Endodermal cell (in vitro differentiated cells): Measurements from ENCODE around the gene LAMA1. TPM values are rescaled to one million over a fixed set of nuclear protein-coding genes. Genes with fewer than 3 reads are reported as not detected.

Experiments used
- DNase-seq: peaks from one replicate; pipeline ENCODE4 v3.0.0-alpha.2; 2017
- H3K27ac ChIP-seq: 2 replicates; pipeline ENCODE4 v1.5.1; 2013; ENCODE audit warnings: mild to moderate bottlenecking, low read depth, low read length, moderate library complexity
- H3K27me3 ChIP-seq: 2 replicates; pipeline ENCODE4 v1.6.1; 2013; ENCODE audit warnings: mild to moderate bottlenecking, low read length, moderate library complexity; ENCODE audit not compliant: insufficient read depth, control insufficient read depth, poor library complexity, severe bottlenecking
- H3K36me3 ChIP-seq: 2 replicates; pipeline ENCODE4 v1.7.0; 2013; ENCODE audit warnings: mild to moderate bottlenecking, low read length, moderate library complexity; ENCODE audit not compliant: control insufficient read depth, insufficient read depth
- H3K4me1 ChIP-seq: one replicate; pipeline ENCODE4 v1.7.0; 2013; ENCODE audit warnings: low read length; ENCODE audit not compliant: control insufficient read depth, insufficient read depth
- H3K4me3 ChIP-seq: 2 replicates; pipeline ENCODE4 v1.5.1; 2013; ENCODE audit warnings: mild to moderate bottlenecking, low read length, moderate library complexity
- H3K9ac ChIP-seq: 2 replicates; pipeline ENCODE4 v1.6.1; 2013; ENCODE audit warnings: mild to moderate bottlenecking, low read length, moderate library complexity; ENCODE audit not compliant: poor library complexity, severe bottlenecking; ENCODE audit errors: extremely low read depth
- H3K9me3 ChIP-seq: 2 replicates; pipeline ENCODE4 v1.6.1; 2013; ENCODE audit warnings: mild to moderate bottlenecking, low read length, moderate library complexity; ENCODE audit not compliant: control insufficient read depth
- H3K27ac Mint-ChIP-seq: 2 replicates; pipeline ENCODE4 v1.8.0; 2020; ENCODE audit warnings: mixed read lengths
- H3K27me3 Mint-ChIP-seq: 2 replicates; pipeline ENCODE4 v1.8.0; 2021; ENCODE audit warnings: mild to moderate bottlenecking, mixed read lengths; ENCODE audit not compliant: insufficient read depth
- H3K36me3 Mint-ChIP-seq: 2 replicates; pipeline ENCODE4 v1.8.0; 2020; ENCODE audit warnings: low read depth, mixed read lengths
- H3K4me1 Mint-ChIP-seq: 2 replicates; pipeline ENCODE4 v1.8.0; 2020; ENCODE audit warnings: mixed read lengths
- H3K4me3 Mint-ChIP-seq: 2 replicates; pipeline ENCODE4 v1.8.0; 2020; ENCODE audit warnings: mild to moderate bottlenecking, moderate library complexity, mixed read lengths
- H3K9me3 Mint-ChIP-seq: 2 replicates; pipeline ENCODE4 v1.8.0; 2020; ENCODE audit warnings: mild to moderate bottlenecking, mixed read lengths
- CTCF ChIP-seq: fragments of 200-600 bp; sonication (generic); conservative IDR thresholded peaks from 2 replicates; pipeline ENCODE4 v1.5.0; 2021; ENCODE audit warnings: antibody characterized with exemption, mild to moderate bottlenecking
- WGBS, 2 experiments: methylation state at CpG; one replicate each; pipeline versions ENCODE4 v1.1.5 to v1.1.7; 2013; ENCODE audit warnings: missing lambda C conversion rate in 2 of 2, mixed read lengths in 1 of 2; ENCODE audit not compliant: insufficient coverage in 1 of 2, insufficient read length in 1 of 2; 5-methylcytosine and 5-hydroxymethylcytosine counted together
- total RNA-seq, 2 donors: library from RNA; stranded (reverse); fragmentation: NEBNext Ultra II Directional in 1 of 2; extraction: Animal tissue kit (Norgen Biotek cat#: 25700) in 1 of 2; gene quantifications; 2 replicates in 1 of 2; 3 replicates in 1 of 2; pipeline ENCODE4 v1.2.1, GENCODE V29; 2021

The LAMA1 gene
- total RNA-seq, 2 donors from 2014 or later, result 198 to 316 TPM

DNA sequence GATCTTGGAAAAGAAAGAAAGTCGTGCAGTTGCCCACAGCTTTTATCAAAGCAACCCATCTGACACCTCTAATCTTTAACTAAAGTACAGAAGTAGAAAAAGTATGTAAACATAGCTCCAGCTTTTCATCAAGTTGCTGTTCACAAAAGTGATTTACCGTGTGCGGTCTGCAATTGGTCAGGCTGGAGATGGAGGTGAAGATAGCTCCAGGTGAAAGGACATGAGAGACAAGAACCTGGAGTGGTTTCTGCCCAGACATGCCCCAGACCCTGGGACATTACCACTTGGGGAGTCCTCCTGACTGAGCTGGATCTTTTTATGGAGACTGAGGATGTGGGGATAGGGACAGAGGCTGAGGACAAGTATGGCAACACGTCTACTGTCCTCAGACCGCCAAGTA, 82.7 kb downstream of the LAMA1 start:
- Mint-ChIP-seq H3K4me3 (no peak overlapping the region), H3K9me3 (no peaks in the 10 kb centered on the region), H3K27me3 (no peaks in the 10 kb centered on the region), H3K36me3 (peaks cover 78% of the 10 kb centered on the region), H3K4me1 (peaks cover 8% of the 10 kb centered on the region), H3K27ac (no peak overlapping the region)
- Histone ChIP-seq H3K4me3 (no peak overlapping the region), H3K36me3 (peaks cover 94% of the 10 kb centered on the region), H3K9ac (no peak overlapping the region), H3K27ac (no peak overlapping the region), H3K9me3 (no peaks in the 10 kb centered on the region), H3K4me1 (no peaks in the 10 kb centered on the region), H3K27me3 (no peaks in the 10 kb centered on the region)
- DNase-seq, result no peak
- TF ChIP-seq CTCF, result no peak
- 82 to 86% methylated on average over 4 to 5 of the region's 5 CpGs for WGBS, 2 experiments

- Histone ChIP-seq H3K27ac (no peak overlapping the region), H3K9me3 (no peaks in the 10 kb centered on the region), H3K9ac (no peak overlapping the region), H3K4me3 (no peak overlapping the region), H3K4me1 (no peaks in the 10 kb centered on the region), H3K27me3 (no peaks in the 10 kb centered on the region), H3K36me3 (peaks cover 96% of the 10 kb centered on the region)
- TF ChIP-seq CTCF, result no peak
- H3K9me3 Mint-ChIP-seq, result no peaks in the 10 kb centered on the region
- H3K4me3 Mint-ChIP-seq, result no peak overlapping the region
- no peak for DNase-seq
- peaks cover 75% of the 10 kb centered on the region for H3K36me3 Mint-ChIP-seq
- H3K27me3 Mint-ChIP-seq, result no peaks in the 10 kb centered on the region
- H3K27ac Mint-ChIP-seq, result no peak overlapping the region
- 80 to 100% methylated on average over 3 of the region's 3 CpGs for WGBS, 2 experiments
- no peaks in the 10 kb centered on the region for H3K4me1 Mint-ChIP-seq
Measured at GRCh38 chr18:7032537-7032936, 85.1 kb downstream of the LAMA1 start.

DNA sequence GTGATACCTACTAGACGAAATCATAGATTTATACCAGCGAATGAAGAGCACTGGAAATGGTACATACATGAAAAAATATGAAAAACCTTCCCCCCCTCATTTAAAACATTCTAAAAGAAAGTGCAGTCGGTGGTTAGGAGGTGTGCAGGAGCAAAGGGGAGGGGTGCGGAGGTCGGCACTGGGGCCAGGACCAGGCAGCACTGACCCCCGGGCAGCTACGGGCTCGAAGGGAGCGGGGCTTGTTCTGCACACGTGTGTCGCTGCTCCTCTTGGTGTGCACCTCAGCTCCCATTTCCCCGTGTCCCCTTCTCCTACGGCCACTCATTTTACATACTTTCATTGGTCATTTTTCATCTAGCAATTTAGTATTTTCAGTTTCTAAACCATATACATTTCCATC, 89.0 kb downstream of the LAMA1 start:
- H3K36me3 Mint-ChIP-seq, result peaks cover 75% of the 10 kb centered on the region
- Histone ChIP-seq H3K27ac (no peak overlapping the region), H3K4me1 (no peaks in the 10 kb centered on the region), H3K9ac (no peak overlapping the region), H3K27me3 (no peaks in the 10 kb centered on the region), H3K36me3 (peaks cover 96% of the 10 kb centered on the region), H3K4me3 (no peak overlapping the region), H3K9me3 (no peaks in the 10 kb centered on the region)
- TF ChIP-seq CTCF, result no peak
- 86 to 92% methylated on average over 9 to 13 of the region's 13 CpGs for WGBS, 2 experiments
- no peaks in the 10 kb centered on the region for H3K4me1 Mint-ChIP-seq
- no peaks in the 10 kb centered on the region for H3K9me3 Mint-ChIP-seq
- no peak overlapping the region for H3K4me3 Mint-ChIP-seq
- no peak overlapping the region for H3K27ac Mint-ChIP-seq
- no peaks in the 10 kb centered on the region for H3K27me3 Mint-ChIP-seq
- DNase-seq, result no peak
